Uterus (tissue), 4 donors: ENCODE measurements around the gene HTATSF1. TPM values are rescaled to one million over a fixed set of nuclear protein-coding genes. Genes with fewer than 3 reads are reported as not detected.
A peak's percentile ranks its signal among the peaks of the same experiment; 100 is the strongest.

ENCODE experiments used
- DNase-seq, 2 donors: peaks; one replicate each; pipeline ENCODE4 v3.0.0-alpha.2; 2019 to 2020
- H3K27ac ChIP-seq, 2 donors: fragments of 200-600 bp; sonication (generic); 1 replicate in 1 of 2; 2 replicates in 1 of 2; pipeline ENCODE4 v1.5.1; 2016 to 2018
- H3K27me3 ChIP-seq, 2 donors: fragments of 200-600 bp; sonication (generic); one replicate each; pipeline ENCODE4 v1.5.1; 2018 to 2019; ENCODE audit warnings: control low read depth in 1 of 2
- H3K36me3 ChIP-seq, 2 donors: fragments of 200-600 bp; sonication (generic); one replicate each; pipeline ENCODE4 v1.5.1; 2019; ENCODE audit warnings: control low read depth in 1 of 2
- H3K4me1 ChIP-seq, 2 donors: fragments of 200-600 bp; sonication (generic); one replicate each; pipeline ENCODE4 v1.5.1; 2018 to 2019; ENCODE audit warnings: control low read depth in 1 of 2
- H3K4me3 ChIP-seq, 2 donors: fragments of 200-600 bp; sonication (generic); 1 replicate in 1 of 2; 2 replicates in 1 of 2; pipeline ENCODE4 v1.5.1; 2018 to 2019; ENCODE audit warnings: mild to moderate bottlenecking in 1 of 2
- H3K9me3 ChIP-seq, 2 donors: fragments of 200-600 bp; sonication (generic); one replicate each; pipeline ENCODE4 v1.5.1; 2019; ENCODE audit warnings: control low read depth in 1 of 2
- CTCF ChIP-seq, 4 experiments: fragments of 200-600 bp in 2 of 4; fragments of 450-650 bp in 2 of 4; sonication (generic) in 2 of 4; IDR thresholded peaks; one replicate each; pipeline ENCODE4 v1.5.1; 2016 to 2019; ENCODE audit warnings: antibody characterized with exemption in 4 of 4, mild to moderate bottlenecking in 2 of 4, moderate library complexity in 1 of 4
- POLR2A ChIP-seq, 2 donors: fragments of 450-650 bp; IDR thresholded peaks; one replicate each; pipeline ENCODE4 v1.6.1; 2016; ENCODE audit warnings: antibody characterized with exemption in 2 of 2, mild to moderate bottlenecking in 1 of 2, moderate library complexity in 1 of 2
- intact Hi-C: fragments of 100-400 bp; cut with DNase I; formaldehyde crosslinking; loops from one replicate; pipeline ENCODE4 v1.15.1; 2023; ENCODE audit warnings: low total_unique reads
- total RNA-seq, 4 donors: library from RNA; depleted of rRNA in 3 of 4; stranded (reverse); fragments of >200 nt in 3 of 4; gene quantifications; one replicate each; pipeline versions ENCODE4 v1.1.0 to v1.2.4, GENCODE V29; 2014 to 2023
- donor health status: DM: yes; HTN: yes; CAD: no.

Gene HTATSF1
- total RNA-seq = 100 to 1,000 TPM in 2 of 4 donors, 10 to 100 TPM in 2; 21.0 to 111 (median 71.3) TPM

DNA sequence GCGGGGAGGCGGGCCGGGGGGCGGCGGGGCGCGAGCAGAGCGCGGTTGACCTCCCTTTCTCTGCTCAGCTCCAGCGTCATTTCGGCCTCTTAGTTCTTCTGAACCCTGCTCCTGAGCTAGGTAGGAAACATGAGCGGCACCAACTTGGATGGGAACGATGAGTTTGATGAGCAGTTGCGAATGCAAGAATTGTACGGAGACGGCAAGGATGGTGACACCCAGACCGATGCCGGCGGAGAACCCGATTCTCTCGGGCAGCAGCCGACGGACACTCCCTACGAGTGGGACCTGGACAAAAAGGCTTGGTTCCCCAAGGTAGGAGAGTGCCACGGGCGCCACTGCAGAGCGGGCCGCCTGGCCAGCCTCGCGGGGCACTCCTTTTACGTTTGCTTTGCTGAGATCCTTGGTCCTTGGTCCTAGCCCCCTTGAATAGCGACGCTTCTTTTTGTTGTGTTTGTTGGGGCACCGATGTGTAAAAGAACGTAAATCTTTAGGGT lies at the start of gene HTATSF1:
TSS of gene HTATSF1 (plus strand) at position 37 of the 497 bp plus-strand sequence. CDS start at position 130, 93 bp downstream.
- Histone ChIP-seq H3K36me3 (no peaks in the 10 kb centered on the region), H3K9me3 (no peaks in the 10 kb centered on the region), H3K27ac (peak within 1 kb of the TSS; percentile 95 to 97), H3K27me3 (no peaks in the 10 kb centered on the region), H3K4me3 (peak within 1 kb of the TSS; percentile 42 to 55), H3K4me1 (no peaks in the 10 kb centered on the region)
- intact Hi-C loops = no loop called here
- TF ChIP-seq CTCF (IDR thresholded peaks at IDR 0.05) = no peak
- TF ChIP-seq POLR2A (IDR thresholded peaks at IDR 0.05) = no peak
- DNase-seq = no peak

DNA sequence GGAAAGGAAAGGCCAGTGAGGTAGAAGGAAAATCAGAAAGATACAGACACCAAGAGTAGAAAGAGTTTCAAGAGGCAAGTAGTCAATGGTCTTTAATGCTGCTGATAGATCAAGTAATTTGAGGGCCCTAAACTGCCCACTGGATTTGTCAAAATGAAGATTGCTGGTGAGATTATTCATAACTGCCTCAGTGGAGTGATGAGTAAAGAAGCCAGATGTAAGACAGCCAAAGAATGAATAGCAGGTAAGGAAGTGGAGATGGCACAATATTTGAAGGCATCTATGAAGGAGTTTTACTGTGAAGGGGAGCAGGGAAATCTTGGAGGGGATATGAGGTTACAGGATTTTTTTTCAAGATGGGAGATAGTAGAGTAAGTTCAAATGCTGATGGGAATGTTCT lies 49.4 kb upstream of the HTATSF1 start:
- Histone ChIP-seq H3K27me3 (no peaks in the 10 kb centered on the region), H3K9me3 (no peaks in the 10 kb centered on the region), H3K27ac (no peak overlapping the region), H3K4me1 (no peaks in the 10 kb centered on the region), H3K4me3 (no peak overlapping the region), H3K36me3 (no peaks in the 10 kb centered on the region)
- no peak for TF ChIP-seq CTCF (IDR thresholded peaks at IDR 0.05)
- TF ChIP-seq POLR2A (IDR thresholded peaks at IDR 0.05) = no peak
- intact Hi-C loops = no loop called here
- no peak for DNase-seq

DNA sequence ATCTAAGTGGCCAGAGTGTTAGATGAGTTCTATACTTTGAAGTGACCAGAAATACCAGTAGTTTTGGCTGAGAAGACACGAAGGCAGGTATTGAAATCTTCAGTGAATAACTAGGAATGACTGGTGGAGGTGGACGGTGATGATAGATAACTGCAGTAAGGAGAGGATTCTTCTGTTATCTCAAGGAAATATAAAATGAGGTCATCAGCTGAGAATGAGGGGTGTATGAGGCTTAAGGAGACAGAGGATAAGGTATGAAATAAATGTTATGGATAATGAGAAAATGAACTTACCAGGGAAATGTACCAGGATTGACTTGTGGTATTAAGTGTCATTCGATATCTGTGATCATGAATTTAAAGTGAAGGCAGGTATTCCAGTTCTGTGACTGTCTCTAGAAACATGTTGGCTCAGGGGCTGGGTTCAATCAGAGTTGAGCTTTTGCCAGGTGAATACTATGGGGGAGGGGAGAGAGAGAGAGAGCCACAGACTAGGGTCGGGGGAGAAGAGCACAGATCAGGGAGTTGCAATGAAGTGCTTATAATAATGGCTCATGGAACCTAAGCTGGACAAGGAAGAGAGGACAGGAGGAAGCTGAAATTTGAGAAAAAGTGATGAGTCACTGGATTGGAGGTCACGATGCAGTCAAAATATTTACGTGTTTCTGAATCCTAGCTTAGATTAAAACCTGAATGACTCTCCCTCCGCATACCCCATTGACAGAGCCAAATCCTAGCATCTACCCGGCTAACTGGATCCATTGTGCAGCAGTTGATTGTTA lies 47.2 kb upstream of the HTATSF1 start:
- Histone ChIP-seq H3K27me3 (no peaks in the 10 kb centered on the region), H3K9me3 (no peaks in the 10 kb centered on the region), H3K36me3 (no peaks in the 10 kb centered on the region), H3K27ac (no peak overlapping the region), H3K4me3 (no peak overlapping the region), H3K4me1 (no peaks in the 10 kb centered on the region)
- no peak for DNase-seq
- no peak for TF ChIP-seq CTCF (IDR thresholded peaks at IDR 0.05)
- no peak for TF ChIP-seq POLR2A (IDR thresholded peaks at IDR 0.05)
- intact Hi-C loops = no loop called here

DNA sequence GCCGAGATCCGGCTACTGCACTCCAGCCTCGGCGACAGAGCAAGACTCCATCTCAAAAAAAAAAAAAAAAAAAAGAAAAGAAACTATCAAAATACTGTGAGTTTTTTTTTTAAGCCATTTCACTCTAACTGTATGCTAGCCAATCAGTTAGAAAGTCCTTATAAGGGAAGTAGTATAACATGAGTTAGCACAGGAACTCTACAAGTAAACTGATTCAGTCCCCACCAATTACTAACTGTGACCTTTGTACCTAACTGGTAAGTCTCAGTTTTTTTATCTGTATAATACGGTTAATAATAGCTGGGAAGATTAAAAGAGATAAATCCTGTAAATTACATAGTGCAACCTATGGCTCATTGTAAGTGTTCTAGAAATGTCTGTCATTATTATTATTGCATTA lies 44.8 kb upstream of the HTATSF1 start:
- TF ChIP-seq POLR2A (IDR thresholded peaks at IDR 0.05) (no peak), CTCF (IDR thresholded peaks at IDR 0.05) (no peak)
- Histone ChIP-seq H3K27me3 (no peaks in the 10 kb centered on the region), H3K27ac (no peak overlapping the region), H3K9me3 (no peaks in the 10 kb centered on the region), H3K4me3 (no peak overlapping the region), H3K4me1 (no peaks in the 10 kb centered on the region), H3K36me3 (no peaks in the 10 kb centered on the region)
- no peak for DNase-seq
- intact Hi-C loops = no loop called here

- H3K27ac ChIP-seq = no peak overlapping the region
- H3K27me3 ChIP-seq = no peaks in the 10 kb centered on the region
- H3K4me1 ChIP-seq = no peaks in the 10 kb centered on the region
- intact Hi-C loops = no loop called here
- DNase-seq = no peak
- no peak overlapping the region for H3K4me3 ChIP-seq
- TF ChIP-seq POLR2A (IDR thresholded peaks at IDR 0.05) = no peak
- TF ChIP-seq CTCF (IDR thresholded peaks at IDR 0.05) = no peak
- no peaks in the 10 kb centered on the region for H3K9me3 ChIP-seq
- H3K36me3 ChIP-seq = no peaks in the 10 kb centered on the region
Observed at GRCh38 chrX:136453114-136453513, 44.3 kb upstream of the HTATSF1 start.
